NCI-H510A (cell line): Measurements from ENCODE around the gene DAP.

ENCODE experiments used
- DNase-seq: peaks from one replicate; lab custom pipeline; 2025; lab: John Stamatoyannopoulos, UW

The DAP gene

GRCh38 chr5:10709409-10709808, 51.6 kb downstream of the DAP start:
- no peak for DNase-seq

- DNase-seq, result no peak
Measured at GRCh38 chr5:10708189-10708944, 52.7 kb downstream of the DAP start.

GRCh38 chr5:10707198-10708142, 53.6 kb downstream of the DAP start:
- DNase-seq, result no peak

- DNase-seq, result no peak
Measured at GRCh38 chr5:10706326-10706725, 54.7 kb downstream of the DAP start.

DNA sequence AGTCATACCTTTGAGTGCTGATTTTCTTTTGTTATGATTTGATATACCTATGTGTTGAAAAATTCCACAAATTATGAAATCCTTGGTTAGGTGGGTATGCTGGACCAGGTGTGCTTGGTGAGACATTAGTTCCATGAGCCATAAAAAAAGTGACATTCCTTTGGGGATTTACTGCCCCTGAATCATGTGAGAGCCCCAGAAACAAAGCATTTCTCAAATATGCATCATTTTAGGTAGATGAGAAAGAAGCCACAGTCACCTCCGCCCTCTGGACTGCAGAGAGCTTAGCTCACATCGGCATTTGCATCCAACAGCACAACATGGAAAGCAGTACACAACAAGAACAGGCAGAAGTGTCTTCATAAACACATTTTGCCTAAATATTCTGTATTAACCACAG, 55.3 kb downstream of the DAP start:
- no peak for DNase-seq

DNA sequence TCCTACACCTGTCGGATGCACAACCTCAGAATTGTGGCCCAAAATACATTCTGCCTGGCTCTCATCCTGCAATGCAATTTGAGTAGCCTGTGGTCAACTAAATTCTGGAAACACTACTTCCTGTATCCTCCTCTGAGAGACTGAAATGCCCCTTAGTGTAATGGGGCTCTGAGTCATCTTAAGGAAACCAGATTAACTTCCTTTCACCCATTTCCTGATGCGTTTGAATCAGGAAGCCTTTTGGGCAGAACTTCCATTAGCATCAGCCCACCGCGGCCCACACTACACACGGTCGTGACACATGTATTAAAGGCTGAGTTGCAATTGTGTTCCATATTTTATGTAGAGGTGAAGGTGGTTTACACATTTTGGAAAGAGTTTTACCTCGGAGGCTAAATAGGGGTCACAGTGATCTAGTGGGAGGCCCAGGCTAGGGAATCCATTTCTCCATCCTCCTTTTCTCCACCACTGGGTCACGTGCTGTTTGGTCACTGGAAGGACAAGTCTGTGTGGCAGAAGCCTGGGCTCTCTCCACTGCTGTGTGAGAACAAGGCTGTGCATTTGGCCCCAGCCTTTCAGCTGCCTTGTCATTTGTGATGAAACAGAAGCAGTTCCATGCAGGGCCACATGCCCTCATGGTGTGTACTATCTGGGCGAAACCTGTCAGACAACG, 55.9 kb downstream of the DAP start:
- DNase-seq, result no peak

- no peak for DNase-seq
Measured at GRCh38 chr5:10703676-10704075, 57.4 kb downstream of the DAP start.

DNA sequence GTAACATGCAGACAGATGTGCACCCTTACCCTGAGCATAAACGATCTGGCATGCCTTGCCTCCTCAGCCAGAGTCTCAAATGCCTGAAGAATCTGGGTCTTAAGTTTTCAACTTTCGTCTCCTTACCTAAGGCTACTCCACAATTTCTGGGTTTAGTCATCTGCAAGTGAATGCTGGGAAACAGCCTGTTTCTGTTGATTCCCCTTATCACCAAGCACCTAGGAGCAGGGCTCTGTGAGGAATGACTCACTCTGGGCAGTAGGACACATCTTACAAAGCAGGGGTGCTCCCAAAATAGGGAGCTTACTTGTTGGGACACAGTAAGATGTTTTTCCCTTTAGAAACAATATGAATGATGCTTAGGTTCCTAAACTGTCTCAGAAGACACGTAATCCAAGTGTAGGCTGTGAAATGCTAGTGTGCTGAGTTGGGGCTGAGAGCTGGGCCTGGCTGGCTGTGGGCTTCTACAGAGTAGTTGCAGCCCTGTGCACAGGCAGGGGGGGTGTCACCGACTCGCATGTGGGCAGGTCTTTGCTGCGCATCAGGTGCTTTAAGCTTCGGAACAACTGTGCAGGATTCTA, 58.0 kb downstream of the DAP start:
- DNase-seq, result no peak

DNA sequence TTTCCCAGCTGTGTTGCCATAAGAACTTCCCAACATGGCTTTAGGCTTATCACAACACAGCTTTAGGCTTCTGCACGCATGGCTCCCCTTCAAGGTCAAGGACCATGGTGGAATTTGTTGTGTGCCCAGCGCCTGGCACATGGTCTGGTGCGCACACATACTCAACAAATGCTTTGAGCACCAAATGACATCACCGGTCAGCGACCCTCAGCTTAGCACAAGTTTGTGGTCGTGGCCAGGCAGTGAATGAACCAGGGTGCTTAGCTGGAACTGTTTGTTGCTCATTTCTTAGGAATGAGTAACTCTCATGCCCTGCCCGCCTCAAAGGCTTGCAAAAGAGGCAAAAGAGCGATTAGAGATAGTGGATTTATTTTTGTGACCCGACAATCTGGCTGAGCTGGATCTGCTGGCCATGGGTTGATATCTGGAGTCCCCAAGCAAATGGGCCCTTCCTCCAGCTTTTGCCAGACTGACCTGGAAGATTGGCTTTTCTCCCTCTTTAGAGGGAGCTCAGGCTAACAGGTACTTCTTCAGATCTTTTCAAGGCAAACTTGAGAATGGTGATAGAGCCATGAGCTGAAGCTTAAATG, 58.9 kb downstream of the DAP start:
- DNase-seq, result no peak

- no peak for DNase-seq
Measured at GRCh38 chr5:10701567-10702039, 59.4 kb downstream of the DAP start.

DNA sequence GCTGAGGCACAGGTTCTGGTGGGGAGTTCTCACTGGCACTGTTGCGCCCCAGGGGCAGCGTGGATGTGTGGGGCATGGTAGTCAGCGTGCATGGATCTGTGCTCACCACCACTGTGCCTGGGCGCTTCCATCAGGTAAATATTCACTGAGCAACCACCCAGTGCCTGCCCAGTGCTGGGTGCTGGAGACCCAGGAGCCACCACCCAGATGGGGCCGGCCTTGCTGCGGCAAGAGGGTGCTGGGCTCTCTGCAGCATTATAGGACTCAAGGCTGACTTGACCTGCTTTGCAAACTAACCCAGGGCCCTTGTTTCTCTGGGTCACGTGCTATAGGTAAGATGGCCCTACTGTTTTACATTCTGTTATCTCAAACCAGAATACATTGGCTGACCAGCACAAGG, 60.5 kb downstream of the DAP start:
- no peak for DNase-seq

- DNase-seq, result no peak
Measured at GRCh38 chr5:10699987-10700386, 61.0 kb downstream of the DAP start.

DNA sequence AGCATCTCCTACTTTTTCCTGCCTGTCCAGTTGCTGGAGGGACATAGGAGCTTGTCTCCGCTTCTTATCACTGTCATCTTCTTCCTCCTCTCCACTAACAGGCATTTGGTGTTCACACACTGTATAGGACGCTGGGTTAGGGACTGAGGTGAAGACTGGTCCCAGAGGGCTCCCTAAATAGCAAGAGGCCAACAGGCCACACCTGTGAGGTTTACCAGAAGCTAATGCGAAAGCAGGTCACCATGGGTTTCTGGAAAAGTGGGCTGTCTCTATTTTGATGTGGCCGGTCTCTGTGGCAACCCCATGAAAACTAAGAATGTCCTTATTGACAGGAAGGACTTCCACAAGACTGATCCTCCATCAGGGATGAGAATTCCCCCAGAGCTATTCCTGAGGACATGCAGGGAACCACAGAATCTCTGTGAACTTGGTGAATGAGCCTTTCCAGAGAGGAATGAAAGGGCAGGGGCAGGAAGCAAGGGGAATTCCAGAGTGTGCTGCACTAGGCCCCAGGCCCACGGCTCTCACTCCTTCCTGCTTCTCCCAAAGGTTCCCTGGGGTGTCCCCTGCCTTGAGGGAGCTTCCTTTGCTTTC, 61.7 kb downstream of the DAP start:
- no peak for DNase-seq

- no peak for DNase-seq
Measured at GRCh38 chr5:10695759-10696543, 65.1 kb downstream of the DAP start.

DNA sequence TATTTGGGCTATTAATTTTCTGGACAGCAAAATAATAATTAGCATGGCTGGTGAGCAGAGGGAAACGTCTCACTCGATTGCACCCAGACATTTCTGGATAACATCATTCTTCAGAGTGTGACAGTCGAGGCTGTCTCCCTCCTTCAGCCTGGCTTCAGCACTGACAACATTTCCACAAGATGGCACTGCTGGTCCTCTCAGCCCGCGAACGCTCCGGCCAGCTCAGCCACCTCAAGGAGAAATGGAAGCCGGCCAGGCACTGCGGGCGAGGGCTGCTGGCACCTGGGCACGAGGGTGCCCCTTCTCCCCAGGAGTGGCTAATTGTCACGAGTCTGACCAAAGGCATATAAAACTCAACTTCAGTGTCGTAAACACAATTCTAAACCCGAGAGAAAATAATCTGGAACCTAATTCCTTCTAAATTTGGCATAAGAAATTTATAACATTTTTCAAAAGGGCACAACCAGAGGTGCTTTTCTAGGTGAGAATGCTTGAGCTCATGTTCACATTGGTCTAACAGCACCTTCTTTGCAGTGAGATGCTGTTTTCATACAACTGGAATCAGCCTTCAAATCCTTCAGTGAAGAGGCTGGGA, 65.9 kb downstream of the DAP start:
- peak; percentile 14 for DNase-seq

- no peak for DNase-seq
Measured at GRCh38 chr5:10691826-10692785, 68.9 kb downstream of the DAP start.

DNA sequence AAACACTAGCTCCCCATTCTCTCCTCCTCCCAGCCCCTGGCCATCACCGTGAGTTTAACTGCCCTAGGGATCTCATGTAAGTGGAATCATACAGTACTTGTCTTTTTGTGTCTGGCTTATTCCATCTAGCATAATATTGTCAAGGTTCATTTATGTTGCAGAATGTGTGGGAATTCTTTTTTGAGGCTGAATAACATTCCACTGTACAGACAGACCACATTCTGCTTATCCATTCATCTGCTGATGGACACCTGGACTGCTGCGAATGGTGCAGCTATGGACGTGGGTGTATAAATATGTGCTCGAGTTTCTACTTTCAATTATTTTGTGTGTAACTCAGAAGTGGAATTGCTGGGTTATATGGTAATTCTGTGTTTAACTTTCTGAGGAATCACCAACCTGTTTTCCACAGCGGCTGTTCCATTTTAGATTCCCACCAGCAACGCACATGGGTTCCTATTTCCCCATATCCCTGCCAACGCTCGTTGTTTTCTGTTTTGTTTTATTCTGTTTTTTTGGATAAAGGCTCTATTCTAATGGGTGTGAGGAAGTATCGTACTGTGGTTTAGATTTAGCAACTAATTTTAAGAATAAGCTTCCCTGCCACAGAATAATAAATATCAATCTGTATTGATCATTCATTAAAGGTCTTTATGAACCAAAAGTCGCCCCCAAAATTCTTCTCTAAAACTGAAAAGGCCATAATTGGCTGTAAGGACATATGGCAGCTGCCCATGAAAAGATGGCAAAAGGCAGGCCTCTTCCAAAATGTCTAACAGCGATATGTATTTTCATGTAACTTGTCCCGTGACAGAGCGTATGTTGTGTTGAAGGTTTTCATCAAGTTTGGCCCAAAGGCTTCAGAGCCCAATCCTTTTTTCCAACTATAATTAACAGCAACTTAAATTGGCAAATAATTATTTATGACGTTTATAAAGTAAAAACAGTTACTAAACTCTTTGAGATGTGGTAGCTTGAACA, 70.3 kb downstream of the DAP start:
- no peak for DNase-seq
